ENCODE results near the gene PRRC2B. TPM values are rescaled to one million over a fixed set of nuclear protein-coding genes. Genes with fewer than 3 reads are reported as not detected.

PRRC2B gene
- total and polyA plus RNA-seq, 5 donors from 2014 or later: 8.1 to 239 (median 10.0) TPM

DNA sequence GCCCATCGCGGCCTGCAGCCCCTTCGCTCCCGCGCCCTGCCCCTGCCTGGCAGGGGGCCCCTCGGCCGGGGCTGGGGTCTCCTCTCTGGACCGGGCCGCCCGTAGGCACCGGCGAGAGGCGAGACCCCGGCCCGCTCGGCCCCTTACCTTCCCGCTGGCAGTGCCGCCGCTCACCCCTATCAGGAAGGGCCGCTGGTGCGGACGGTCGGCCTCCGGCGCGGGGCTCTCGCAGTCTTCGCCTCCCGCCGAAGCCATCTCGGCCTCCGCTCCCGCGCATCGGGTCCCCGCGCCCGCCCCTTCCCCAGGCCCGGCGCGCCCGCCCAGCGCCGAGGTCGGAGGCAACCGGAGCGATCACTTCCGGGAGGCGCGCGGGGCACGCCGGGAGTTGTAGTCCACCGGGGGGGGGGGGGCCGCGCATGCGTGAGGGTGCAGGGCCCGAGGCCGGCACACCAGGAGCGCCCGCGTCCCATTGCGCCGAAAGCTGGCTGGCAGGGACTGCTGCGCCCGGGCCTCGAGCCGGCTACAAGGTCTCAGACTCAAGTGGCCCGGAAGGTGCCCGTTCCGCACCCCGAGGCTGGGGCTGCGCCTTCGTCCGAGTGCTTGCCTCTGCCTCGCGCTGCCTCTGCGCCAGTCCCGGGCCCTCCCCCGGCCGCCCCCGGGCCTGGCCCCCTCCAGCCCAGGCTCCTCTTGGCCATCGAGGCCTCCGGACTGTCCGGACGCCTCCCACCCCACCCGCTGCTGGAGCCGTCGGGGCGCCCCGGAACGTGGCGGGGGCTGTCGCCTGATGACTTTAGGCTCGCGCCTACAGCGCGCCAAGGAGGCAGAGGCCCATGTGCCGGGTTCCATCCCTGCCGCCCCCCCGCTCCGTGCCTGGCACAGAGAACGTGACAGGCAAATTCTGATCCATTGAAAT, 137.3 kb downstream of the PRRC2B start, which contains the start of gene UCK1:
UCK1 (minus strand) TSS at position 344 of the 913 bp plus-strand sequence; CDS start at position 255, 89 bp downstream.
- Histone ChIP-seq H3K4me3 (ENCODE audit: low read depth, low read length) (peak within 1 kb of the TSS; percentile 77), H3K9me3 (ENCODE audit: control insufficient read depth in 2 of 2, low read length in 2 of 2) (no peaks in the 10 kb centered on the region), H3K27ac (ENCODE audit: insufficient read depth, low read length, poor library complexity, severe bottlenecking) (peak within 1 kb of the TSS; percentile 67), H3K4me1 (ENCODE audit: control insufficient read depth, insufficient read depth, low read length, poor library complexity, severe bottlenecking) (peaks cover 17% of the 10 kb centered on the region), H3K36me3 (ENCODE audit: control insufficient read depth, insufficient read depth, low read length) (peaks cover 27% of the 10 kb centered on the region), H3K27me3 (ENCODE audit: control insufficient read depth, insufficient read depth, low read length) (no peaks in the 10 kb centered on the region)
- H3K9me3 Mint-ChIP-seq: no peaks in the 10 kb centered on the region
- peaks cover 17% of the 10 kb centered on the region for H3K36me3 Mint-ChIP-seq
- peak; percentile 72 to 88 (median 75) for DNase-seq
- H3K27me3 Mint-ChIP-seq: no peaks in the 10 kb centered on the region
- peaks cover 4 to 38% (median 5%) of the 10 kb centered on the region in 4 donors for H3K4me1 Mint-ChIP-seq
- H3K4me3 Mint-ChIP-seq: peak within 1 kb of the TSS; percentile 70 to 87 (median 77)
- ATAC-seq (ENCODE audit: low read depth in 2 of 2): peak; percentile 92 to 93
- peak within 1 kb of the TSS; percentile 65 to 79 (median 66) for H3K27ac Mint-ChIP-seq

- Histone ChIP-seq H3K9me3 (ENCODE audit: control insufficient read depth in 2 of 2, low read length in 2 of 2) (no peaks in the 10 kb centered on the region), H3K4me1 (ENCODE audit: control insufficient read depth, insufficient read depth, low read length, poor library complexity, severe bottlenecking) (peaks cover 26% of the 10 kb centered on the region), H3K27me3 (ENCODE audit: control insufficient read depth, insufficient read depth, low read length) (no peaks in the 10 kb centered on the region), H3K27ac (ENCODE audit: insufficient read depth, low read length, poor library complexity, severe bottlenecking) (no peak overlapping the region), H3K4me3 (ENCODE audit: low read depth, low read length) (peak overlapping the region; percentile 18), H3K36me3 (ENCODE audit: control insufficient read depth, insufficient read depth, low read length) (no peaks in the 10 kb centered on the region)
- no peak for ATAC-seq (ENCODE audit: low read depth in 2 of 2)
- no peaks in the 10 kb centered on the region for H3K36me3 Mint-ChIP-seq
- DNase-seq: peak in 2 of 3 donors; percentile 30 to 53
- H3K27me3 Mint-ChIP-seq: no peaks in the 10 kb centered on the region
- peaks cover 8 to 43% (median 11%) of the 10 kb centered on the region in 4 donors for H3K4me1 Mint-ChIP-seq
- H3K4me3 Mint-ChIP-seq: peak overlapping the region in 3 of 4 donors; percentile 58 to 87 (median 69)
- H3K27ac Mint-ChIP-seq: peak overlapping the region in 2 of 3 donors; percentile 5 to 92
- H3K9me3 Mint-ChIP-seq: peaks cover 0 to 1% (median 0%) of the 10 kb centered on the region in 7 donors
Measured at GRCh38 chr9:131534721-131535237, 140.9 kb downstream of the PRRC2B start.

GRCh38 chr9:131537946-131538345, 144.1 kb downstream of the PRRC2B start:
- peaks cover 13 to 47% (median 16%) of the 10 kb centered on the region in 4 donors for H3K4me1 Mint-ChIP-seq
- no peak for DNase-seq
- peaks cover 0 to 11% of the 10 kb centered on the region in 2 experiments for H3K9me3 ChIP-seq (ENCODE audit: control insufficient read depth in 2 of 2, low read length in 2 of 2)
- H3K36me3 ChIP-seq (ENCODE audit: control insufficient read depth, insufficient read depth, low read length): no peaks in the 10 kb centered on the region
- H3K4me3 ChIP-seq (ENCODE audit: low read depth, low read length): no peak overlapping the region
- H3K4me1 ChIP-seq (ENCODE audit: control insufficient read depth, insufficient read depth, low read length, poor library complexity, severe bottlenecking): peaks cover 24% of the 10 kb centered on the region
- H3K27ac Mint-ChIP-seq: no peak overlapping the region
- no peak overlapping the region for H3K27ac ChIP-seq (ENCODE audit: insufficient read depth, low read length, poor library complexity, severe bottlenecking)
- no peak overlapping the region for H3K4me3 Mint-ChIP-seq
- ATAC-seq (ENCODE audit: low read depth in 2 of 2): no peak
- no peaks in the 10 kb centered on the region for H3K36me3 Mint-ChIP-seq
- H3K27me3 Mint-ChIP-seq: peaks cover 6% of the 10 kb centered on the region
- no peaks in the 10 kb centered on the region for H3K27me3 ChIP-seq (ENCODE audit: control insufficient read depth, insufficient read depth, low read length)
- peaks cover 0 to 5% (median under 1%) of the 10 kb centered on the region in 7 donors for H3K9me3 Mint-ChIP-seq

GRCh38 chr9:131539223-131539923, 145.5 kb downstream of the PRRC2B start:
- DNase-seq (peak in 2 of 3 donors; percentile 49 to 82), ATAC-seq (ENCODE audit: low read depth in 2 of 2) (peak; percentile 68 to 71)
- Histone ChIP-seq H3K4me1 (ENCODE audit: control insufficient read depth, insufficient read depth, low read length, poor library complexity, severe bottlenecking) (peaks cover 24% of the 10 kb centered on the region), H3K9me3 (ENCODE audit: control insufficient read depth in 2 of 2, low read length in 2 of 2) (peaks cover 10 to 26% of the 10 kb centered on the region in 2 experiments), H3K27me3 (ENCODE audit: control insufficient read depth, insufficient read depth, low read length) (peaks cover under 1% of the 10 kb centered on the region), H3K4me3 (ENCODE audit: low read depth, low read length) (peak overlapping the region; percentile 69), H3K27ac (ENCODE audit: insufficient read depth, low read length, poor library complexity, severe bottlenecking) (no peak overlapping the region), H3K36me3 (ENCODE audit: control insufficient read depth, insufficient read depth, low read length) (no peaks in the 10 kb centered on the region)
- no peaks in the 10 kb centered on the region for H3K36me3 Mint-ChIP-seq
- H3K27ac Mint-ChIP-seq: peak overlapping the region in 2 of 3 donors; percentile 57 to 88
- peaks cover 0 to 19% (median 5%) of the 10 kb centered on the region in 7 donors for H3K9me3 Mint-ChIP-seq
- peak overlapping the region in 3 of 4 donors; percentile 48 to 83 (median 55) for H3K4me3 Mint-ChIP-seq
- peaks cover 13 to 43% (median 15%) of the 10 kb centered on the region in 4 donors for H3K4me1 Mint-ChIP-seq
- H3K27me3 Mint-ChIP-seq: peaks cover 20% of the 10 kb centered on the region

- Histone ChIP-seq H3K36me3 (ENCODE audit: control insufficient read depth, insufficient read depth, low read length) (no peaks in the 10 kb centered on the region), H3K27me3 (ENCODE audit: control insufficient read depth, insufficient read depth, low read length) (peaks cover 3% of the 10 kb centered on the region), H3K27ac (ENCODE audit: insufficient read depth, low read length, poor library complexity, severe bottlenecking) (no peak overlapping the region), H3K9me3 (ENCODE audit: control insufficient read depth in 2 of 2, low read length in 2 of 2) (peaks cover 13 to 29% of the 10 kb centered on the region in 2 experiments), H3K4me1 (ENCODE audit: control insufficient read depth, insufficient read depth, low read length, poor library complexity, severe bottlenecking) (peaks cover 40% of the 10 kb centered on the region), H3K4me3 (ENCODE audit: low read depth, low read length) (no peak overlapping the region)
- DNase-seq: no peak
- no peak overlapping the region for H3K27ac Mint-ChIP-seq
- peaks cover under 1% of the 10 kb centered on the region for H3K36me3 Mint-ChIP-seq
- peaks cover 0 to 31% (median 11%) of the 10 kb centered on the region in 7 donors for H3K9me3 Mint-ChIP-seq
- H3K27me3 Mint-ChIP-seq: peaks cover 56% of the 10 kb centered on the region
- ATAC-seq (ENCODE audit: low read depth in 2 of 2): no peak
- H3K4me3 Mint-ChIP-seq: peak overlapping the region in 1 of 4 donors; percentile 54
- peaks cover 10 to 42% (median 21%) of the 10 kb centered on the region in 4 donors for H3K4me1 Mint-ChIP-seq
Measured at GRCh38 chr9:131543141-131543540, 149.3 kb downstream of the PRRC2B start.

DNA sequence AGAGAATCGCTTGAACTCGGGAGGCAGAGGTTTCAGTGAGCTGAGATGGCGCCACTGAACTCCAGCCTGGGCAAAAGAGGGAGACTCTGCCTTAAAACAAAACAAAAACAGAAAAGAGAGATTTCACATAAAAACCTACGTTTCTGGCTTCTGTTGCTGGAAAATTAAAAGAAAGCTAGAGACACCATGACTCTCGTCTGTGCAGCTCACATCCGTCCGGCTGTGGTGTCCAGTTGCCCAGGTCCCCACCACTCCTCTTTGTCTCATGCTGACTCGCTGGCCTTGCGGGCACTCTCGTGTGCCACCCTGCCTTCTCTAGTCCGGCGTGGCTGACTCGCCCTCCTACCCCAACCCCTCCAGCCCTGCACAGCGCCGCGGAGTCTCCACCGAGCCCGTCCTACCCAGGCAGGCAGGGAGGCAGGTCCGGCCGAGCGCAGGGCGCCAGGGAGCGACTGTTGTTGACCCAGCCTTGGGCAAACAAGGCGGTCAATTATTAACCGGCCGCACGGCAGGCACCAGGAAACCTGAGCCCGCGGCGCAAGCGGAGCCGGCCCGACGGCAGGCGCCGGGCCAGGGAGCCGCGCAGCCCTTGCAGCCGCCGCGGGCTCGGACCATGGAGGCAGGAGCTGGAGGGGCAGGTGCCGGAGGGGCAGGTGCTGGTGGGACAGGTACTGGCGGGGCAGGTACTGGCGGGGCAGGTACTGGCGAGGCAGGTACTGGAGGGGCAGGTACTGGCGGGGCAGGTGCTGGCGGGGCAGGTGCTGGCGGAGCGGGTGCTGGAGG, 151.3 kb downstream of the PRRC2B start, which contains the start of gene PRRT1B:
PRRT1B (plus strand) TSS at position 521 of the 783 bp plus-strand sequence; CDS start at position 614, 93 bp downstream.
- ATAC-seq (ENCODE audit: low read depth in 2 of 2): no peak
- no peak for DNase-seq
- peaks cover 75% of the 10 kb centered on the region for H3K27me3 Mint-ChIP-seq
- H3K9me3 Mint-ChIP-seq: peaks cover 0 to 34% (median 11%) of the 10 kb centered on the region in 7 donors
- peaks cover 3% of the 10 kb centered on the region for H3K27me3 ChIP-seq (ENCODE audit: control insufficient read depth, insufficient read depth, low read length)
- peaks cover 9 to 31% (median 17%) of the 10 kb centered on the region in 4 donors for H3K4me1 Mint-ChIP-seq
- H3K4me1 ChIP-seq (ENCODE audit: control insufficient read depth, insufficient read depth, low read length, poor library complexity, severe bottlenecking): peaks cover 22% of the 10 kb centered on the region
- H3K27ac ChIP-seq (ENCODE audit: insufficient read depth, low read length, poor library complexity, severe bottlenecking): no peak within 1 kb of the TSS
- peaks cover 13 to 29% of the 10 kb centered on the region in 2 experiments for H3K9me3 ChIP-seq (ENCODE audit: control insufficient read depth in 2 of 2, low read length in 2 of 2)
- peak within 1 kb of the TSS; percentile 44 to 93 (median 68) for H3K4me3 Mint-ChIP-seq
- no peak within 1 kb of the TSS for H3K4me3 ChIP-seq (ENCODE audit: low read depth, low read length)
- H3K36me3 ChIP-seq (ENCODE audit: control insufficient read depth, insufficient read depth, low read length): no peaks in the 10 kb centered on the region
- H3K36me3 Mint-ChIP-seq: peaks cover 7% of the 10 kb centered on the region
- no peak within 1 kb of the TSS for H3K27ac Mint-ChIP-seq

All from CD4-positive, CD25-positive, alpha-beta regulatory T cell (primary cell).